Stomach (tissue), 4 donors: Measurements from ENCODE around the gene HS6ST3.

Experiments
- EP300 ChIP-seq: sonication (generic); formaldehyde crosslinking; IDR thresholded peaks from one replicate; pipeline ENCODE4 v1.6.1; 2017; ENCODE audit warnings: antibody characterized with exemption
- POLR2AphosphoS5 ChIP-seq, 3 donors: sonication (generic); formaldehyde crosslinking; IDR thresholded peaks; one replicate each; pipeline ENCODE4 v1.6.1; 2016; ENCODE audit warnings: antibody characterized with exemption in 3 of 3
- TF ChIP-seq, protein P1 (sequence below), 7 experiments: fragments of 450-650 bp in 4 of 7; fragments of 200-600 bp in 3 of 7; sonication (generic) in 3 of 7; IDR thresholded peaks; one replicate each; pipeline ENCODE4 v1.5.1; 2016 to 2019; ENCODE audit warnings: antibody characterized with exemption in 7 of 7, control low read depth in 2 of 7, mild to moderate bottlenecking in 1 of 7

DNA sequence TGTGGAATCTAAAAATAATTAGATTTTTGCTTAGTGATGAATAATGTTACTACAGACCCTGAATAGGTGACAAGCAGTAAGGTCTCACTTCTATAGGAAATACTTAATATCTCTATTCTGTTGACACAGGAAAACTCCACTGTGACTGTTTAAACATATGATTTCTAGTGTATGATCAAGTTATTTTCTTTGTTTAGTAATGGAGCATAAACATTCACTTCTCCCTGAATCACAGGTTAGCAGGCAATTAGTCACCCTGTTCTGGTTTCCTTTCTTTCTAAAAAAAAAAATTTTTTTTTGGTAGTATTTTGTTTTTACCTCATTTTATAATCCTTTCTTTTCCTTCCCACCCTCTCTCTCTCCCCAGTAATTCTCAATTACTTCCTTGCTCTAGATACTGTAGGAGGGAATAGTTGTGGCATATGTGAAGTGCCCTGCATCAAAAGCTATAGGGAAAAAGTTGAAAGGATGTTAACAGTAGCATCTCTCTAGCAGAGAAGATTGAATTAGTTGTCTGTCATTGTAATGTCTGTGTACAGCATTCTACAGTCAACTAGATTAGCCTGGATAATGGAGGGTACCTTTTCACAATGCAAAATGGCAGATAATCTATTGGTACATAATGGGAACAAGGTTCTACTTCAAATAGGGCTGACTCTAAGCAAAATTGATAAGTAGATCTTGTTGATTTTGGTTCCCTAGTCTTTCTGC lies 3.5 kb downstream of the HS6ST3 start:
- TF ChIP-seq, protein P1, sequence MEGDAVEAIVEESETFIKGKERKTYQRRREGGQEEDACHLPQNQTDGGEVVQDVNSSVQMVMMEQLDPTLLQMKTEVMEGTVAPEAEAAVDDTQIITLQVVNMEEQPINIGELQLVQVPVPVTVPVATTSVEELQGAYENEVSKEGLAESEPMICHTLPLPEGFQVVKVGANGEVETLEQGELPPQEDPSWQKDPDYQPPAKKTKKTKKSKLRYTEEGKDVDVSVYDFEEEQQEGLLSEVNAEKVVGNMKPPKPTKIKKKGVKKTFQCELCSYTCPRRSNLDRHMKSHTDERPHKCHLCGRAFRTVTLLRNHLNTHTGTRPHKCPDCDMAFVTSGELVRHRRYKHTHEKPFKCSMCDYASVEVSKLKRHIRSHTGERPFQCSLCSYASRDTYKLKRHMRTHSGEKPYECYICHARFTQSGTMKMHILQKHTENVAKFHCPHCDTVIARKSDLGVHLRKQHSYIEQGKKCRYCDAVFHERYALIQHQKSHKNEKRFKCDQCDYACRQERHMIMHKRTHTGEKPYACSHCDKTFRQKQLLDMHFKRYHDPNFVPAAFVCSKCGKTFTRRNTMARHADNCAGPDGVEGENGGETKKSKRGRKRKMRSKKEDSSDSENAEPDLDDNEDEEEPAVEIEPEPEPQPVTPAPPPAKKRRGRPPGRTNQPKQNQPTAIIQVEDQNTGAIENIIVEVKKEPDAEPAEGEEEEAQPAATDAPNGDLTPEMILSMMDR (IDR thresholded peaks at IDR 0.05): no peak
- no peak for TF ChIP-seq EP300
- TF ChIP-seq POLR2AphosphoS5 (IDR thresholded peaks at IDR 0.05): no peak
